ENCODE measurements around the gene TSPAN31. TPM values are rescaled to one million over a fixed set of nuclear protein-coding genes. Genes with fewer than 3 reads are reported as not detected.
A peak's percentile ranks its signal among the peaks of the same experiment; 100 is the strongest.

Gene TSPAN31
- total RNA-seq, 1 donor from 2014 or later = 34.8 TPM

DNA sequence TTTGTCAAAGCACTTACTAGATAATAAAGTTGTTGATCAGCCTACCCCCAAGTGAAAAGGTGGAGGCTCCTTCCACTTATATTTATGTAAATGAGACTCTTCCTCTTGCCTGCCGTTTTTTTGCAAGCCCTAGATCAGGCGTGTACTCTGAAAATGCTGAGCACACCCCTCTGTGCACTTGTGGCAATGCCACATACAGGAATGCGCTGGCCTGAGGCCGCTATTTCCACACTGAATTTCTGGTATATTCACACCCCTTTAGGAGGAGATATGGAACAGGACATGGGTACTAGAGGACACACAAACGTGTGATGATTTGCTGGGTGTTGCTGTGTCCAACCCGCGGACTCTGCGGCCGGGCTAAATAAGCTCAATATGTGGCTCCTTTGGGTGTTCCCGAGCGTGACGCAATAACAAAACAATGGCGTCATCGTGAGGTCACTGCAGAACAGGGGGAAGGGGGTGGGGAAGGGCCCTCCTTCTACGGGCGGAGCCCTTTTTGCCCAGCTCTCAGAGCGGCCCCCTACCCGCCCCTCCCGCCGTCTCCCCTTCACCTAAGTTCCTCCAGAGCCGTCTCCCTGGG lies 554 bp upstream of the TSPAN31 start:
- H3K27ac Mint-ChIP-seq = peak overlapping the region; percentile 97
- no peak for TF ChIP-seq CTCF (conservative IDR thresholded peaks at IDR 0.05)
- H3K4me1 Mint-ChIP-seq (ENCODE audit: unreplicated experiment) = peaks cover 19% of the 10 kb centered on the region
- peak overlapping the region; percentile 96 for H3K4me3 Mint-ChIP-seq
- H3K9me3 Mint-ChIP-seq = no peaks in the 10 kb centered on the region
- peaks cover 41% of the 10 kb centered on the region for H3K27me3 Mint-ChIP-seq
- H3K36me3 Mint-ChIP-seq = peaks cover 20% of the 10 kb centered on the region
- DNase-seq (ENCODE audit: extremely low spot score, unreplicated experiment) = no peak

DNA sequence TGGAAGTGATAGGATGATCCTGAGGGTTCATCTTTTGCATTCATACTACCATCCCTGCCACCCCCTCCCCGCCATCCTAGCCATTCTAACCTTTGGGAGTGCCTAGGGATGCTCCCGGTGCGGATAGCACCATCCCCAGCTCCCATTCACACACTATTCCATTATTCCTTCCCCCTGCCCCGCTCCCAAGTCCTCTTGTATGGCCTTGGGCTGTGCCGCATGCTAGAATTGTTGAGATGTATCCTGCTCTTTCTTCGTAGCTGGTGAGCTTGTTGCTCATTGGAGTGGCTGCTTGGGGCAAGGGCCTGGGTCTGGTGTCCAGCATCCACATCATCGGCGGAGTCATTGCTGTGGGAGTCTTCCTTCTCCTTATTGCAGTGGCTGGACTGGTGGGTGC lies 644 bp downstream of the TSPAN31 start:
- Mint-ChIP-seq H3K27me3 (peaks cover 30% of the 10 kb centered on the region), H3K36me3 (peaks cover 24% of the 10 kb centered on the region), H3K27ac (peak overlapping the region; percentile 97), H3K4me1 (ENCODE audit: unreplicated experiment) (peaks cover 21% of the 10 kb centered on the region), H3K9me3 (no peaks in the 10 kb centered on the region), H3K4me3 (peak overlapping the region; percentile 96)
- TF ChIP-seq CTCF (conservative IDR thresholded peaks at IDR 0.05) = no peak
- DNase-seq (ENCODE audit: extremely low spot score, unreplicated experiment) = no peak

GRCh38 chr12:57746025-57746424 lies 1.2 kb downstream of the TSPAN31 start:
- TF ChIP-seq CTCF (conservative IDR thresholded peaks at IDR 0.05) = no peak

GRCh38 chr12:57749061-57749460 lies 4.2 kb downstream of the TSPAN31 start:
- Mint-ChIP-seq H3K4me1 (ENCODE audit: unreplicated experiment) (peaks cover 50% of the 10 kb centered on the region), H3K4me3 (no peak overlapping the region), H3K9me3 (no peaks in the 10 kb centered on the region), H3K27ac (no peak overlapping the region), H3K36me3 (peaks cover 36% of the 10 kb centered on the region), H3K27me3 (peaks cover 24% of the 10 kb centered on the region)
- no peak for DNase-seq (ENCODE audit: extremely low spot score, unreplicated experiment)
- TF ChIP-seq CTCF (conservative IDR thresholded peaks at IDR 0.05) = no peak

More at GRCh38 chr12:57746025-57746424, 1.2 kb downstream of the TSPAN31 start:
- H3K9me3 Mint-ChIP-seq = no peaks in the 10 kb centered on the region
- H3K4me3 Mint-ChIP-seq = peak overlapping the region; percentile 96
- peak overlapping the region; percentile 97 for H3K27ac Mint-ChIP-seq
- peaks cover 25% of the 10 kb centered on the region for H3K27me3 Mint-ChIP-seq
- H3K4me1 Mint-ChIP-seq (ENCODE audit: unreplicated experiment) = peaks cover 26% of the 10 kb centered on the region
- no peak for DNase-seq (ENCODE audit: extremely low spot score, unreplicated experiment)
- peaks cover 26% of the 10 kb centered on the region for H3K36me3 Mint-ChIP-seq

DNA sequence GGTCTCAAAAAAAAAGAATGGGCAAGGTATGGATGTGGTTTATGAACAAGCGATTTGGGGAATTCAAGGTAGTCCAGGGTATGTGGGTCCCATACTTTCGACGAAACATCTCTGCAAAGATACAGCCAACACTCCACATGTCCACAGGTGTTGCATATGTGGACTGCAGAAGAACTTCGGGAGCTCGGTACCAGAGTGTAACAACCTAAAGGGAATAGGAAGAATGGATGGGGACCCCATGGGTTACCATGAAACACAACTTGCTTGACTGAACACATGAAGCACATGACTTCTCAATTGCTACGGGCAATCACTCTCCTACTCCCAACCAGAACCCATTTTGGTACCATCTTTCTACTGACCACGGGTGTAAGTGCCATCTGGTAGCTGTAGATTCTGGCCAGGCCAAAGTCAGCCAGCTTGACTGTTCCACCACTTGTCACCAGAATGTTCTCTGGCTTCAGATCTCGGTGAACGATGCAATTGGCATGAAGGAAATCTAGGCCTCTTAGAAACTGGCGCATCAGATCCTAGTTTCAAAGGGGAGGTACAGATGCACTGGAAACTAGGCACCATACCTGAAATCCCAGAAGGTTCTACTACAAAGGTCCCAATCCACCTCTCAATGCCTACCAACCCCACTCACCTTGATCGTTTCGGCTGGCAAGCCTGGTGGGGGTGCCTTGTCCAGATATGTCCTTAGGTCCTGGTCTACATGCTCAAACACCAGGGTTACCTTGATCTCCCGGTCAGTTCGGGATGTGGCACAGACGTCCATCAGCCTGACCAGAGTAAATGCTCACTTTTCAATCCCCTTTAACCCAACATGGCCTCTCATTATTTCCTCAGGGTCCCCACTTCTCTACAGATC lies 6.0 kb downstream of the TSPAN31 start:
- Mint-ChIP-seq H3K4me1 (ENCODE audit: unreplicated experiment) (peaks cover 43% of the 10 kb centered on the region), H3K36me3 (peaks cover 36% of the 10 kb centered on the region), H3K27me3 (peaks cover 23% of the 10 kb centered on the region), H3K27ac (peak overlapping the region; percentile 95), H3K4me3 (peak overlapping the region; percentile 98), H3K9me3 (no peaks in the 10 kb centered on the region)
- DNase-seq (ENCODE audit: extremely low spot score, unreplicated experiment) = no peak
- no peak for TF ChIP-seq CTCF (conservative IDR thresholded peaks at IDR 0.05)
